Upper lobe of left lung (tissue), 4 donors: Measurements from ENCODE around the gene MAN1C1.

Source experiments
- POLR2A ChIP-seq, 4 donors: fragments of 450-650 bp; IDR thresholded peaks; one replicate each; pipeline ENCODE4 v1.5.1; 2016 to 2017; ENCODE audit warnings: antibody characterized with exemption in 4 of 4, mild to moderate bottlenecking in 2 of 4
- POLR2AphosphoS5 ChIP-seq, 2 donors: sonication (generic); formaldehyde crosslinking; IDR thresholded peaks; one replicate each; pipeline ENCODE4 v1.5.1; 2017; ENCODE audit warnings: antibody characterized with exemption in 2 of 2

GRCh38 chr1:25617625-25618432 is 1.2 kb downstream of the MAN1C1 start:
- TF ChIP-seq POLR2AphosphoS5 (IDR thresholded peaks at IDR 0.05) (no peak), POLR2A (IDR thresholded peaks at IDR 0.05) (no peak)
